Adrenal gland (tissue), 5 donors: Measurements from ENCODE around the gene SSU72.

Experiments used
- POLR2A ChIP-seq, 2 donors: fragments of 450-650 bp; IDR thresholded peaks; one replicate each; pipeline ENCODE4 v1.6.1; 2017; ENCODE audit warnings: antibody characterized with exemption in 2 of 2, mild to moderate bottlenecking in 2 of 2, moderate library complexity in 1 of 2
- TF ChIP-seq, protein P1 (sequence below), 6 experiments: fragments of 450-650 bp in 4 of 6; fragments of 200-600 bp in 2 of 6; sonication (generic) in 1 of 6; IDR thresholded peaks; 1 replicate in 5 of 6; 2 replicates in 1 of 6; pipeline versions ENCODE4 v1.5.1 to v1.8.0; 2016 to 2021; ENCODE audit warnings: antibody characterized with exemption in 6 of 6, mild to moderate bottlenecking in 2 of 6, moderate library complexity in 1 of 6
- donor health status: DM: no; HTN: no; CAD: no.

DNA sequence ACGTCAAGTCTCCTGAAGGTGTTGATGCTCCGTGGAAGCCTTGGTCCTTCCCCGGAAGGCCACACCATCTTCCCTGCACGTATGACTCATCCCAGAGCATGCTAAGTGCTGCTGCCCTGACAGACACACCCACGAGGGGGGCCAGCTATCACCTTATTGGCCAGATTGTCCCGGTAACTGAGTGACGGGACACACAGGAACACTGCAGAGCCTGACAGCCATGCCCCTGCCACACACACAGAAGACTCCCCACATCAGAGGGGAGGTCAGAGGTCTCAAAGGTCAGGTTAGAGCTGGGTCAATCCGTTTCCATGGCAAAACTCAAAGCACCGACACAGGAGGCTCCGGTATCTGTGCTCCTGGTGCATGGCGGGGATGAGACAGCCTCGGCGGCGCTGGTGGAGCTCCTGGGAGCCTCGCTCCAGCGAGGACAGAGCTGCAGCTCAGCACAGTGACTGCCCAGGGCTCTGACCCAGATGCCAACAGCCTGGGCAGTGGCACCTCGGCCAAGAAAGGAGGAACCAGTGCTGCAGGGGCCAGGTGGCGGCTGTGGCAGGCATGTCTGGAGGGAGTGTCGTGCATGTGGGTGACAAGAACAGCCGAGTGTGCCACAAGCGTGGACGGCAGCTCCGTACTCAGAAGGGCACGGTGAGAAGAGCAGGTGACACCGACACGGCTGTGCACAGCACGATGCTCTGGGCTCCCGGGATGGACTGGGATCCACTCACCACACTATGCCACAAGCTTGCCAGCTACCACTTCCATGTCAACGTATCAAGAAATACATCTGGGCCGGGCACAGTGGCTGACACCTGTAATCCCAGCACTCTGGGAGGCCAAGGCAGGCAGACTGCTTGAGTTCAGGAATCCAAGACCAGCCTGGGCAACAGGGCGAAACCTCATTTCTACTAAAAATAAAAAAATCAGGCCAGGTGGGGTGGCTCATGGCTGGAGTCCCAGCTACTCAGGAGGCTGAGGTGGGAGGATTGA, 19.4 kb downstream of the SSU72 start:
- TF ChIP-seq, protein P1, sequence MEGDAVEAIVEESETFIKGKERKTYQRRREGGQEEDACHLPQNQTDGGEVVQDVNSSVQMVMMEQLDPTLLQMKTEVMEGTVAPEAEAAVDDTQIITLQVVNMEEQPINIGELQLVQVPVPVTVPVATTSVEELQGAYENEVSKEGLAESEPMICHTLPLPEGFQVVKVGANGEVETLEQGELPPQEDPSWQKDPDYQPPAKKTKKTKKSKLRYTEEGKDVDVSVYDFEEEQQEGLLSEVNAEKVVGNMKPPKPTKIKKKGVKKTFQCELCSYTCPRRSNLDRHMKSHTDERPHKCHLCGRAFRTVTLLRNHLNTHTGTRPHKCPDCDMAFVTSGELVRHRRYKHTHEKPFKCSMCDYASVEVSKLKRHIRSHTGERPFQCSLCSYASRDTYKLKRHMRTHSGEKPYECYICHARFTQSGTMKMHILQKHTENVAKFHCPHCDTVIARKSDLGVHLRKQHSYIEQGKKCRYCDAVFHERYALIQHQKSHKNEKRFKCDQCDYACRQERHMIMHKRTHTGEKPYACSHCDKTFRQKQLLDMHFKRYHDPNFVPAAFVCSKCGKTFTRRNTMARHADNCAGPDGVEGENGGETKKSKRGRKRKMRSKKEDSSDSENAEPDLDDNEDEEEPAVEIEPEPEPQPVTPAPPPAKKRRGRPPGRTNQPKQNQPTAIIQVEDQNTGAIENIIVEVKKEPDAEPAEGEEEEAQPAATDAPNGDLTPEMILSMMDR (IDR thresholded peaks at IDR 0.05): no peak
- no peak for TF ChIP-seq POLR2A (IDR thresholded peaks at IDR 0.05)
